Upper lobe of left lung (tissue), 4 donors: ENCODE results near the gene SCYL3.

Source experiments
- CTCF ChIP-seq, 6 experiments: fragments of 450-650 bp in 4 of 6; fragments of 200-600 bp in 2 of 6; sonication (generic) in 2 of 6; IDR thresholded peaks; one replicate each; pipeline ENCODE4 v1.5.1; 2016 to 2019; ENCODE audit warnings: antibody characterized with exemption in 6 of 6
- POLR2A ChIP-seq, 4 donors: fragments of 450-650 bp; IDR thresholded peaks; one replicate each; pipeline ENCODE4 v1.5.1; 2016 to 2017; ENCODE audit warnings: antibody characterized with exemption in 4 of 4, mild to moderate bottlenecking in 2 of 4
- POLR2AphosphoS5 ChIP-seq, 2 donors: sonication (generic); formaldehyde crosslinking; IDR thresholded peaks; one replicate each; pipeline ENCODE4 v1.5.1; 2017; ENCODE audit warnings: antibody characterized with exemption in 2 of 2

GRCh38 chr1:169833179-169833901 is 60.4 kb downstream of the SCYL3 start:
- TF ChIP-seq CTCF (IDR thresholded peaks at IDR 0.05), result no peak
- no peak for TF ChIP-seq POLR2AphosphoS5 (IDR thresholded peaks at IDR 0.05)
- no peak for TF ChIP-seq POLR2A (IDR thresholded peaks at IDR 0.05)
